Activated T-cell treated with anti-CD3 and anti-CD28 coated beads for 4 hours (primary cell): ENCODE measurements around the gene RARG.
"Not testable (repeated sequence)": the region's sequence is repeated elsewhere in the genome, so short reads cannot be mapped to it uniquely, and the experiment has no call there.

Experiments
- DNase-seq: peaks from one replicate; pipeline ENCODE4 v3.0.0-alpha.2; 2020

RARG gene

DNA sequence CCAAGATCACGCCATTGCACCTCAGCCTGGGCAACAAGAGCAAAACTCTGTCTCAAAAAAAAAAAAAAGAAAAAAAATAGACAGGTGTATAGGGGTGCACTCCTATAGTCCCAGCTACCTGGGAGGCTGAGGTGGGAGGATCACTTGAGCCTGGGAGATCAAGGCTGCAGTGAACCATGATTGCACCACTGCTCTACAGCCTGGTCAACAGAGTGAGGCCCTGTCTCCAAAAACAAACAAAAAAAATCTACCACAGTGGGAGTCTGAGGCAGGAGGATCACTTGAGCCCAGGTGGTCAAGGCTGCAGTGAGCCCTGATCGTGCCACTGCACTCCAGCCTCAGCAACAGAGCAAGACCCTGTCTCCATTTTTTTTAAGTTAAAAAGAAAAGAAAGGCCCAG, 69.0 kb downstream of the RARG start:
- DNase-seq, result not testable (repeated sequence)

DNA sequence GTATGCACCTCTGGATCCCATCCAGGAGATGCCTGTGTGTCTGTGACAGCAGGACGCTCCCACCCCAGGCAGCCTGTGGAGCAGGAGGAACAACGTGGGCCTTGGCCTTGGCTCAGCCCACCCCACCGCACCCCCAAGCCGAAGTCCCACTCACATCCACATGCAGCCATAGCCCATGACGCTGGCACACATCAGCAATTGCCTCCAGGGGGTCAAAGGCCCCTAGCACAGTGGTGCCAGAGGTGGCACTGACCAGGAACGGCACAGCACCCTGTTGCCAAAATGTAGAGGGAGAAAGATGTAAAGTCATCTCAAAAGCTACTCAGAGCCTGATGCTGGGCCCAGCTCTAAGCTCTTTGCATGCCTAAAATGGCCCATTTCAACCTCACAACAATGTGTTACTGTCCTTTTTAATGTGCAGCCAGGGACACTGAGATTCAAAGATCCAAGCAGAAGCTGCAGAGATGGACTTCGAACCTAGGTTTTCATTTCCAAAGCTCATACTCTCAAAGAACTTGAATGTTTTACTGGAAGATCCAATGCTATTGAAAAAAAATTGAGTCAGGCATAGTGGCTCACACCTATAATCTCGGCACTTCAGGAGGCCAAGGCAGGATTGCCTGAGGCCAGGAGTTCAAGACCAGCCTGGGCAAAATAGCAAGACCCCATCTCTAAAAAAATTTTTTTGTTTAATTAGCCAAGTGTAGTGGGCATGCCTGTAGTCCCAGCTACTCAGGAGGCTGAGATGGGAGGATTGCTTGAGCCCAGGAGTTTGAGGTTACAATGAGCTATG, 70.7 kb downstream of the RARG start:
- no peak for DNase-seq

DNA sequence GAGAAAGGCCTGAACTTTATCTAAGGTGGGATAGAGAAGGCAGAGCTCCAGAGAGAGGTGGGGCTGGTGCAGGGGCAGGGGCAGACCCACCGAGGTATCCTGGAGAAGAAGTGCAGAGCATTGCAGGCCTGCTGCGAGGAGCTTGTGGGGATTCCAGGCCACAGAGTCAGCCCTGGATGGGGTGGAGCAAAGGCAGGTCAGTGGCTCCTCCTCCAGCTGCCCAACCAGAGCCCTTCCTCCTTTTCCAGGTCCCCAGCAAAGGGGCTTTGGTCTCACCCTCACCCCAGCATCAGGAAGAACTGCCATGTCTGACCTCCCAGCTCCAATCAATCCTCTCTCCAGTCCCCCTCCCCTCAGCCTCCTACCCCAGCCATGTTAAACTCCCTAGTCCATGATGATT, 71.3 kb downstream of the RARG start:
- DNase-seq, result no peak
